A549 (cell line): ENCODE measurements around the gene HMGN1.

Source experiments
- BCL3 ChIP-seq: fragments of >200 bp; sonication (Bioruptor Twin); formaldehyde crosslinking; IDR thresholded peaks from 3 replicates; pipeline ENCODE4 v1.6.1; 2016
- CHD2 ChIP-seq: fragments of 150-350 bp; IDR thresholded peaks from 2 replicates; pipeline ENCODE4 v1.6.1; 2014; ENCODE audit warnings: low read length; ENCODE audit not compliant: partially characterized antibody
- CTCF ChIP-seq: fragments of >200 bp; sonication (Bioruptor Twin); formaldehyde crosslinking; IDR thresholded peaks from 3 replicates; pipeline ENCODE4 v1.5.1; 2016
- POLR2A ChIP-seq: IDR thresholded peaks from 2 replicates; pipeline ENCODE4 v1.6.1; 2012; ENCODE audit warnings: mild to moderate bottlenecking, low read length

- TF ChIP-seq BCL3: no peak
- no peak for TF ChIP-seq CHD2
- TF ChIP-seq POLR2A: no peak
- no peak for TF ChIP-seq CTCF
Observed at GRCh38 chr21:39386899-39387298, 38.0 kb upstream of the HMGN1 start.
